NCI-H2107 (cell line): ENCODE data around the gene WSCD2.
"Not testable (repeated sequence)": the region's sequence is repeated elsewhere in the genome, so short reads cannot be mapped to it uniquely, and the experiment has no call there.

Source experiments
- DNase-seq: peaks from one replicate; lab custom pipeline; 2025; lab: John Stamatoyannopoulos, UW

WSCD2 gene

GRCh38 chr12:108196921-108197320, 67.8 kb downstream of the WSCD2 start:
- no peak for DNase-seq

- no peak for DNase-seq
Observed at GRCh38 chr12:108198043-108198442, 69.0 kb downstream of the WSCD2 start.

- DNase-seq, result no peak
Observed at GRCh38 chr12:108199106-108199505, 70.0 kb downstream of the WSCD2 start.

GRCh38 chr12:108201808-108202207, 72.7 kb downstream of the WSCD2 start:
- DNase-seq, result no peak

GRCh38 chr12:108204117-108204987, 75.3 kb downstream of the WSCD2 start:
- no peak for DNase-seq

- DNase-seq, result no peak
Observed at GRCh38 chr12:108205864-108206263, 76.8 kb downstream of the WSCD2 start.

- no peak for DNase-seq
Observed at GRCh38 chr12:108207791-108208730, 79.0 kb downstream of the WSCD2 start.

- no peak for DNase-seq
Observed at GRCh38 chr12:108210001-108210400, 80.9 kb downstream of the WSCD2 start.

- DNase-seq, result no peak
Observed at GRCh38 chr12:108211157-108211556, 82.1 kb downstream of the WSCD2 start.

GRCh38 chr12:108213871-108214445, 84.9 kb downstream of the WSCD2 start:
- DNase-seq, result no peak

- no peak for DNase-seq
Observed at GRCh38 chr12:108214486-108214885, 85.4 kb downstream of the WSCD2 start.

- no peak for DNase-seq
Observed at GRCh38 chr12:108215458-108215857, 86.4 kb downstream of the WSCD2 start.

GRCh38 chr12:108218921-108219320, 89.8 kb downstream of the WSCD2 start:
- no peak for DNase-seq

- not testable (repeated sequence) for DNase-seq
Observed at GRCh38 chr12:108225101-108225500, 96.0 kb downstream of the WSCD2 start.

- no peak for DNase-seq
Observed at GRCh38 chr12:108226866-108227265, 97.8 kb downstream of the WSCD2 start.

GRCh38 chr12:108228746-108229145, 99.7 kb downstream of the WSCD2 start:
- DNase-seq, result no peak

- no peak for DNase-seq
Observed at GRCh38 chr12:108231109-108231905, 102.2 kb downstream of the WSCD2 start.

- DNase-seq, result no peak
Observed at GRCh38 chr12:108231909-108232434, 102.9 kb downstream of the WSCD2 start.

- no peak for DNase-seq
Observed at GRCh38 chr12:108232565-108232964, 103.5 kb downstream of the WSCD2 start.

- DNase-seq, result no peak
Observed at GRCh38 chr12:108234158-108234557, 105.1 kb downstream of the WSCD2 start.
